HCT116 (cell line): ENCODE data around the gene HDGFL3. TPM values are rescaled to one million over a fixed set of nuclear protein-coding genes. Genes with fewer than 3 reads are reported as not detected.

Experiments
- ATAC-seq: fragments of 200-7000 bp; cut with Tn5 transposase; 2 replicates; pipeline ENCODE4 v1.9.1; 2020; ENCODE audit warnings: mild to moderate bottlenecking, moderate library complexity
- BruUV-seq: library from RNA; stranded (reverse); fragments of 400-500 nt; replicated peaks from 2 replicates; lab custom pipeline; 2021; lab: Mats Ljungman, UMichigan
- CTCF ChIA-PET: fragments of 300-600 bp; sonication (Branson Sonifier 250); formaldehyde crosslinking; loops from one replicate; lab custom pipeline; 2021; ENCODE audit warnings: antibody characterized with exemption; lab: Charles Lee
- POLR2A ChIA-PET: fragments of 300-600, 350-600 bp; sonication (Branson Sonifier 250); formaldehyde crosslinking; loops from one replicate; lab custom pipeline; 2021; ENCODE audit warnings: antibody characterized with exemption; lab: Charles Lee
- RAD21 ChIA-PET, 2 experiments: fragments of 300-600 bp; sonication (Branson Sonifier 250); formaldehyde crosslinking; loops; one replicate each; lab custom pipeline; 2023; ENCODE audit warnings: low total read pairs in 2 of 2; ENCODE audit not compliant: uncharacterized antibody in 2 of 2, unreplicated experiment in 2 of 2, low non-redundant PET in 1 of 2; lab: Charles Lee
- DNase-seq: peaks from one replicate; pipeline ENCODE4 v3.0.0-alpha.2; 2010; ENCODE audit warnings: low read depth, low spot score
- H2AFZ ChIP-seq: fragments of 200-600 bp; shearing (Covaris generic), sonication (generic); 2 replicates; pipeline ENCODE4 v1.6.1; 2017; ENCODE audit warnings: low read depth, mixed run types, mixed read lengths, antibody characterized with exemption, low read length; ENCODE audit not compliant: poor library complexity, severe bottlenecking
- H3K27ac ChIP-seq: 2 replicates; pipeline ENCODE4 v1.5.1; 2012; ENCODE audit warnings: low read depth, low read length
- H3K27me3 ChIP-seq: fragments of 200-600 bp; sonication (generic); 2 replicates; pipeline ENCODE4 v1.6.1; 2016; ENCODE audit warnings: mixed run types, low read length, mixed read lengths; ENCODE audit not compliant: insufficient read depth
- H3K36me3 ChIP-seq, 2 experiments: fragments of 200-500 bp in 1 of 2; fragments of 200-600 bp in 1 of 2; sonication (Bioruptor generic) in 1 of 2; sonication (generic) in 1 of 2; 2 replicates each; pipeline versions ENCODE4 v1.5.1 to v1.6.1; 2014 to 2016; ENCODE audit warnings: low read length in 2 of 2, inconsistent platforms in 1 of 2, mixed read lengths in 1 of 2, mixed run types in 1 of 2; ENCODE audit not compliant: insufficient read depth in 2 of 2, control insufficient read depth in 1 of 2
- H3K4me1 ChIP-seq, 2 experiments: fragments of 200-600 bp in 1 of 2; sonication (generic) in 1 of 2; 2 replicates each; pipeline versions ENCODE4 v1.5.1 to v1.6.1; 2012 to 2017; ENCODE audit warnings: low read length in 2 of 2, inconsistent platforms in 1 of 2, mild to moderate bottlenecking in 1 of 2, mixed read lengths in 1 of 2, mixed run types in 1 of 2, moderate library complexity in 1 of 2; ENCODE audit not compliant: insufficient read depth in 2 of 2, control insufficient read depth in 1 of 2
- H3K4me2 ChIP-seq: fragments of 200-600 bp; sonication (generic); 2 replicates; pipeline ENCODE4 v1.6.1; 2017; ENCODE audit warnings: mixed run types, low read length, mixed read lengths
- H3K4me3 ChIP-seq, 2 experiments: fragments of 200-600 bp in 1 of 2; sonication (generic) in 1 of 2; replicated peaks in 1 of 2; 2 replicates each; pipeline ENCODE4 v1.5.1; 2011 to 2016; ENCODE audit warnings: low read length in 2 of 2, control low read depth in 1 of 2, low read depth in 1 of 2, mild to moderate bottlenecking in 1 of 2, mixed read lengths in 1 of 2, mixed run types in 1 of 2
- H3K79me2 ChIP-seq: fragments of 200-600 bp; sonication (generic); 2 replicates; pipeline ENCODE4 v1.6.1; 2017; ENCODE audit warnings: mild to moderate bottlenecking, mixed run types, low read length, moderate library complexity, mixed read lengths; ENCODE audit not compliant: insufficient read depth
- H3K9ac ChIP-seq: fragments of 200-600 bp; sonication (generic); 2 replicates; pipeline ENCODE4 v1.6.1; 2016; ENCODE audit warnings: low read length, mixed read lengths
- H3K9me2 ChIP-seq: fragments of 200-600 bp; sonication (generic), shearing (Covaris generic); 2 replicates; pipeline ENCODE4 v1.6.1; 2017; ENCODE audit warnings: mixed run types, mild to moderate bottlenecking, moderate library complexity; ENCODE audit not compliant: insufficient read depth
- H3K9me3 ChIP-seq, 2 experiments: fragments of 200-500 bp in 1 of 2; fragments of 200-600 bp in 1 of 2; sonication (Bioruptor generic) in 1 of 2; sonication (generic) in 1 of 2; 2 replicates each; pipeline ENCODE4 v1.6.1; 2014 to 2017; ENCODE audit warnings: low read length in 2 of 2, mixed read lengths in 2 of 2, inconsistent platforms in 1 of 2, low read depth in 1 of 2, mild to moderate bottlenecking in 1 of 2, mixed run types in 1 of 2, moderate library complexity in 1 of 2; ENCODE audit not compliant: control insufficient read depth in 1 of 2, insufficient read depth in 1 of 2
- H4K20me1 ChIP-seq: fragments of 200-600 bp; sonication (generic), shearing (Covaris generic); 2 replicates; pipeline ENCODE4 v1.6.1; 2017; ENCODE audit warnings: mixed run types, mild to moderate bottlenecking, moderate library complexity; ENCODE audit not compliant: insufficient read depth
- CBX3 ChIP-seq: IDR thresholded peaks from 2 replicates; pipeline ENCODE4 v1.6.1; 2012; ENCODE audit warnings: low read depth
- CEBPB ChIP-seq: IDR thresholded peaks from 2 replicates; pipeline ENCODE4 v1.6.1; 2012; ENCODE audit warnings: low read depth
- EGR1 ChIP-seq: IDR thresholded peaks from 2 replicates; pipeline ENCODE4 v1.6.1; 2012; ENCODE audit warnings: low read depth
- EZH2 ChIP-seq: fragments of 200-600 bp; sonication (generic); IDR thresholded peaks from 2 replicates; pipeline ENCODE4 v1.6.1; 2017; ENCODE audit warnings: antibody characterized with exemption, mixed run types
- EZH2phosphoT487 ChIP-seq: fragments of 200-600 bp; IDR thresholded peaks from 2 replicates; pipeline ENCODE4 v1.6.1; 2018; ENCODE audit warnings: antibody characterized with exemption, borderline replicate concordance
- FOSL1 ChIP-seq: IDR thresholded peaks from 2 replicates; pipeline ENCODE4 v1.6.1; 2012; ENCODE audit warnings: low read depth
- POLR2AphosphoS5 ChIP-seq: IDR thresholded peaks from 2 replicates; pipeline ENCODE4 v1.6.1; 2011; ENCODE audit warnings: mild to moderate bottlenecking, low read depth, low read length, moderate library complexity
- RAD21 ChIP-seq: IDR thresholded peaks from 2 replicates; pipeline ENCODE4 v1.6.1; 2012; ENCODE audit warnings: low read depth, mild to moderate bottlenecking
- SP1 ChIP-seq: IDR thresholded peaks from 2 replicates; pipeline ENCODE4 v1.6.1; 2012; ENCODE audit warnings: low read depth
- SRF ChIP-seq: IDR thresholded peaks from 2 replicates; pipeline ENCODE4 v1.6.1; 2012; ENCODE audit warnings: low read depth
- TCF7L2 ChIP-seq: IDR thresholded peaks from 2 replicates; pipeline ENCODE4 v1.7.0; 2011; ENCODE audit warnings: borderline replicate concordance, inconsistent platforms; ENCODE audit not compliant: insufficient read depth, insufficient read length; ENCODE audit errors: extremely low read depth
- YY1 ChIP-seq: IDR thresholded peaks from 2 replicates; pipeline ENCODE4 v1.6.1; 2011; ENCODE audit warnings: low read length, low read depth, moderate library complexity, mild to moderate bottlenecking; ENCODE audit not compliant: insufficient replicate concordance; ENCODE audit errors: extremely low read depth
- ZFX ChIP-seq: fragments of 450-650 bp; IDR thresholded peaks from 2 replicates; pipeline ENCODE4 v1.6.1; 2017
- ZNF274 ChIP-seq: fragments of 200-500 bp; sonication (Bioruptor generic); IDR thresholded peaks from 2 replicates; pipeline ENCODE4 v1.6.1; 2014; ENCODE audit warnings: mild to moderate bottlenecking, low read depth, low read length, inconsistent platforms
- intact Hi-C: fragments of 100-400 bp; cut with micrococcal nuclease; formaldehyde crosslinking; loops from 2 replicates; pipeline ENCODE4 v1.10.0; 2022
- total RNA-seq: library from RNA; stranded (reverse); gene quantifications from one replicate; pipeline ENCODE4 v1.2.1, GENCODE V29; 2021; ENCODE audit not compliant: unreplicated experiment
- TF ChIP-seq, protein P1 (sequence below): IDR thresholded peaks from 2 replicates; pipeline ENCODE4 v1.6.1; 2012
- TF ChIP-seq, protein P2 (sequence below): IDR thresholded peaks from 2 replicates; pipeline ENCODE4 v1.6.1; 2011; ENCODE audit warnings: mild to moderate bottlenecking, low read length, moderate library complexity; ENCODE audit not compliant: insufficient replicate concordance; ENCODE audit errors: extremely low read depth

Gene HDGFL3
- total RNA-seq, 1 experiment from 2014 or later = 0.64 TPM

DNA sequence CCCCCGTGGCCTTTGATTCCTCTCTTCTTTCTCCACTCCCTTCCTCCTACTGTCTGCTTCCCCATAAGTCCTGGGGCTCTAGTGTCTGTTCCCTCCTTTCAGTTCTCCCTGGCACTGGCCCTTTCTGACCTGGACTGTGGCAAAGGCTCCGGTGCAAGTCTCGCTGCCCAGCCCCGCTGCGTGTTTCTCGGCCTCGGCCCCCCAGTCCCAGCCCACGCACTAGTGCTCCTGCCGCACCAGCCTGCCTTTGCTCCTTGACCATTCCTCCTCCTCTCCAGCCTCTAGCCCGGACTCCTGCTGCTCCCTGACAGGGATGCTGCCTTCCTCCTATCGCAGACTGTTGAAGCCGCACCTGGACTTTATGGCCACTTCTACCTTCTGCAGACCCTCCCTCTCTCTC is 98.1 kb downstream of the HDGFL3 start:
- Histone ChIP-seq H3K4me3 (no peak overlapping the region), H3K4me2 (no peak overlapping the region), H2AFZ (no peak overlapping the region), H4K20me1 (no peaks in the 10 kb centered on the region), H3K36me3 (no peaks in the 10 kb centered on the region), H3K27ac (no peak overlapping the region), H3K27me3 (no peaks in the 10 kb centered on the region; the same call in 1 of the 2 replicates), H3K4me1 (no peaks in the 10 kb centered on the region), H3K9me3 (no peaks in the 10 kb centered on the region), H3K9me2 (no peaks in the 10 kb centered on the region), H3K9ac (no peak overlapping the region), H3K79me2 (no peaks in the 10 kb centered on the region)
- no TSS peak for BruUV-seq
- no peak for DNase-seq
- intact Hi-C loops = no loop called here
- ChIA-PET POLR2A (no interaction called here), CTCF (no interaction called here), RAD21 (no interaction called here)
- ATAC-seq = no peak
- TF ChIP-seq EZH2phosphoT487 (no peak), TCF7L2 (no peak)

DNA sequence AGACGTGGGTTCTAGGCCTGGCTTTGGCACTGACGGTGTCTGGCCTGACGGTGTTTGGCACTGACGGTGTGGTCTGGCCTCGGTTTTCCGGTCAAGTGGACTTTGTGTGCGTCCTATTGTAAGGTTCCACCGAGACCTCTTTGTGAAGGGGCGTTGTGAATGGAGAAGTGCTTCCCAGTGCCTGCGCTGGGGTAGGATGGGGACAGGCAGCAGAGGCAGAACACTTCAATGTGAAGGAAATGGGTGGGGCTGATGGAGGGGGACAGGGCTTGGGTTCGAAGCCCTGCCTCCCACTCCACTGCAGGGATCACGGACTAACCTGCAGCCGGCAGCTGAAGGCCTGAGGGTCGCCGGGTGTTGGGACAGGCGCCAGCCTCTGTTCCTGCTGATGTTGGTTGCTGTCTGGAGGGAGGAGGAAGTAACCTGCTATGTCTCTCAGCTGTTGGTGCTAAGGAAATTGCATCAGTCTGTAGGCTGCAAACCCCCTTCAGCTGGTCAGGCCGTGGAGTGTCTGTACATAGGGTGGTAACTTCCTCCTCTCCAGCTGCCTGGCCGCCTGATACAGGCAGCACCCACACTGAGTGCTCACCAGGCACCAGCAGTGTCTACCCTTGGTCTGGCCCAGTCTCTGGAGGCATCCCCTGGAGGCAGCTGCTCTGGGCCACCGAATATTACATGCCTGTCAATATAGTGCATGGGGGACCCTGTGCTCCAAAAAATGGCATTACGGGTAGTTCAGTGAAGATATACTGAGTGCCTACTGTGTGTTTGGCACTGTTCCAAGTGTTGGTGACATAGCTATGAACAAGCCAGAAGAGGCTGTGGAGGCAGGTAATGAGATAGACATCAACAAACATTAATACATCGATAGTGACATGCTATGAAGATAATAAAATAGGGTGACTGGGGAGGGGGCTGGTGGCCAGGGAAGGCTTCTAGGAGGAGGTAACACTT is 99.1 kb downstream of the HDGFL3 start:
- H2AFZ ChIP-seq = no peak overlapping the region
- intact Hi-C loops = no loop called here
- no peak overlapping the region for H3K4me3 ChIP-seq
- H3K79me2 ChIP-seq = no peaks in the 10 kb centered on the region
- H3K9me3 ChIP-seq = no peaks in the 10 kb centered on the region
- H4K20me1 ChIP-seq = no peaks in the 10 kb centered on the region
- ATAC-seq (no peak), DNase-seq (no peak)
- no peaks in the 10 kb centered on the region for H3K9me2 ChIP-seq
- CTCF ChIA-PET = no interaction called here
- H3K27ac ChIP-seq = no peak overlapping the region
- BruUV-seq = no TSS peak
- H3K36me3 ChIP-seq = no peaks in the 10 kb centered on the region
- H3K9ac ChIP-seq = no peak overlapping the region
- H3K4me1 ChIP-seq = no peaks in the 10 kb centered on the region
- H3K27me3 ChIP-seq = no peaks in the 10 kb centered on the region; the same call in 1 of the 2 replicates
- POLR2A ChIA-PET = no interaction called here
- no peak overlapping the region for H3K4me2 ChIP-seq
- RAD21 ChIA-PET = no interaction called here
- no peak for TF ChIP-seq EZH2phosphoT487
- TF ChIP-seq ZFX = no peak
- no peak for TF ChIP-seq YY1
- TF ChIP-seq POLR2AphosphoS5 = no peak
- no peak for TF ChIP-seq CBX3
- no peak for TF ChIP-seq SRF
- no peak for TF ChIP-seq ZNF274
- TF ChIP-seq CEBPB = no peak
- TF ChIP-seq EZH2 = no peak
- no peak for TF ChIP-seq TCF7L2
- no peak for TF ChIP-seq FOSL1
- TF ChIP-seq EGR1 = no peak
- no peak for TF ChIP-seq RAD21
- TF ChIP-seq SP1 = no peak
- TF ChIP-seq, protein P1, sequence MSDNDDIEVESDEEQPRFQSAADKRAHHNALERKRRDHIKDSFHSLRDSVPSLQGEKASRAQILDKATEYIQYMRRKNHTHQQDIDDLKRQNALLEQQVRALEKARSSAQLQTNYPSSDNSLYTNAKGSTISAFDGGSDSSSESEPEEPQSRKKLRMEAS = no peak
- TF ChIP-seq, protein P2, sequence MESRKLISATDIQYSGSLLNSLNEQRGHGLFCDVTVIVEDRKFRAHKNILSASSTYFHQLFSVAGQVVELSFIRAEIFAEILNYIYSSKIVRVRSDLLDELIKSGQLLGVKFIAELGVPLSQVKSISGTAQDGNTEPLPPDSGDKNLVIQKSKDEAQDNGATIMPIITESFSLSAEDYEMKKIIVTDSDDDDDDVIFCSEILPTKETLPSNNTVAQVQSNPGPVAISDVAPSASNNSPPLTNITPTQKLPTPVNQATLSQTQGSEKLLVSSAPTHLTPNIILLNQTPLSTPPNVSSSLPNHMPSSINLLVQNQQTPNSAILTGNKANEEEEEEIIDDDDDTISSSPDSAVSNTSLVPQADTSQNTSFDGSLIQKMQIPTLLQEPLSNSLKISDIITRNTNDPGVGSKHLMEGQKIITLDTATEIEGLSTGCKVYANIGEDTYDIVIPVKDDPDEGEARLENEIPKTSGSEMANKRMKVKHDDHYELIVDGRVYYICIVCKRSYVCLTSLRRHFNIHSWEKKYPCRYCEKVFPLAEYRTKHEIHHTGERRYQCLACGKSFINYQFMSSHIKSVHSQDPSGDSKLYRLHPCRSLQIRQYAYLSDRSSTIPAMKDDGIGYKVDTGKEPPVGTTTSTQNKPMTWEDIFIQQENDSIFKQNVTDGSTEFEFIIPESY = no peak
